Caco-2 (cell line): ENCODE measurements around the gene GRID1. TPM values are rescaled to one million over a fixed set of nuclear protein-coding genes. Genes with fewer than 3 reads are reported as not detected.
A peak's percentile ranks its signal among the peaks of the same experiment; 100 is the strongest.

Experiments used
- BruUV-seq: library from RNA; stranded (reverse); fragments of 400-500 nt; replicated peaks from 2 replicates; lab custom pipeline; 2021; lab: Mats Ljungman, UMichigan
- CTCF ChIA-PET: fragments of 300-600 bp; sonication (Branson Sonifier 250); formaldehyde crosslinking; loops from one replicate; lab custom pipeline; 2022; ENCODE audit warnings: antibody characterized with exemption; lab: Charles Lee
- POLR2A ChIA-PET: fragments of 300-600 bp; sonication (Branson Sonifier 250); formaldehyde crosslinking; loops from one replicate; lab custom pipeline; 2022; ENCODE audit warnings: antibody characterized with exemption; lab: Charles Lee
- DNase-seq, 2 experiments: peaks; one replicate each; pipeline versions ENCODE4 v3.0.0 to v3.0.0-alpha.2; 2020 to 2022
- H3K27me3 ChIP-seq: replicated peaks from 2 replicates; pipeline ENCODE4 v1.6.0; 2011; ENCODE audit warnings: low read length; ENCODE audit not compliant: control insufficient read depth, insufficient read depth
- H3K36me3 ChIP-seq: 2 replicates; pipeline ENCODE4 v1.5.1; 2011; ENCODE audit warnings: low read length; ENCODE audit not compliant: control insufficient read depth, insufficient read depth
- H3K4me1 ChIP-seq: fragments of 250-450 bp; sonication (Bioruptor Pico); 2 replicates; pipeline ENCODE4 v1.5.1; 2020; ENCODE audit warnings: mild to moderate bottlenecking
- H3K4me3 ChIP-seq: 2 replicates; pipeline ENCODE4 v1.5.1; 2011; ENCODE audit warnings: low read depth, mild to moderate bottlenecking, control low read depth, low read length
- H3K9me3 ChIP-seq: fragments of 250-450 bp; sonication (Bioruptor Pico); 2 replicates; pipeline ENCODE4 v1.5.1; 2020; ENCODE audit warnings: mild to moderate bottlenecking, moderate library complexity
- H3K27ac Mint-ChIP-seq: one replicate; pipeline ENCODE4 v1.8.0; 2022; ENCODE audit warnings: mixed read lengths; ENCODE audit not compliant: unreplicated experiment
- H3K27me3 Mint-ChIP-seq: one replicate; pipeline ENCODE4 v1.8.0; 2022; ENCODE audit warnings: mixed read lengths; ENCODE audit not compliant: insufficient read depth, unreplicated experiment
- H3K36me3 Mint-ChIP-seq: one replicate; pipeline ENCODE4 v1.8.0; 2022; ENCODE audit warnings: mild to moderate bottlenecking, mixed read lengths; ENCODE audit not compliant: insufficient read depth, unreplicated experiment
- H3K4me1 Mint-ChIP-seq: one replicate; pipeline ENCODE4 v1.8.0; 2022; ENCODE audit warnings: low read depth, mixed read lengths; ENCODE audit not compliant: unreplicated experiment
- H3K4me3 Mint-ChIP-seq: one replicate; pipeline ENCODE4 v1.8.0; 2022; ENCODE audit warnings: mild to moderate bottlenecking, moderate library complexity, mixed read lengths; ENCODE audit not compliant: unreplicated experiment
- H3K9me3 Mint-ChIP-seq: one replicate; pipeline ENCODE4 v1.8.0; 2022; ENCODE audit warnings: mixed read lengths; ENCODE audit not compliant: unreplicated experiment
- CTCF ChIP-seq, 2 experiments: fragments of 200-600 bp in 1 of 2; IDR thresholded peaks; 1 replicate in 1 of 2; 2 replicates in 1 of 2; pipeline versions ENCODE4 v1.5.1 to v1.8.0; 2011 to 2022; ENCODE audit warnings: antibody characterized with exemption in 1 of 2, control low read depth in 1 of 2, inconsistent platforms in 1 of 2, low read depth in 1 of 2, low read length in 1 of 2, mild to moderate bottlenecking in 1 of 2, moderate library complexity in 1 of 2; ENCODE audit not compliant: insufficient read depth in 1 of 2, severe bottlenecking in 1 of 2, unreplicated experiment in 1 of 2
- intact Hi-C: fragments of 100-400 bp; cut with micrococcal nuclease; formaldehyde crosslinking; loops from one replicate; pipeline ENCODE4 v1.10.0; 2022; ENCODE audit not compliant: unreplicated experiment
- total RNA-seq: library from RNA; stranded (reverse); gene quantifications from 2 replicates; pipeline ENCODE4 v1.2.3, GENCODE V29; 2022

GRID1 gene
- total RNA-seq, 1 experiment from 2014 or later, result 8.0 TPM

GRCh38 chr10:86399514-86399878 is 32.9 kb upstream of the GRID1 start:
- no peak for DNase-seq
- Histone ChIP-seq H3K27me3 (no peaks in the 10 kb centered on the region), H3K36me3 (no peaks in the 10 kb centered on the region), H3K4me3 (no peak overlapping the region), H3K4me1 (peaks cover 4% of the 10 kb centered on the region), H3K9me3 (no peaks in the 10 kb centered on the region)
- intact Hi-C loops, result no loop called here
- peaks cover 18% of the 10 kb centered on the region for H3K4me1 Mint-ChIP-seq
- H3K27me3 Mint-ChIP-seq, result peaks cover 9% of the 10 kb centered on the region
- H3K9me3 Mint-ChIP-seq, result no peaks in the 10 kb centered on the region
- peak overlapping the region; percentile 78 for H3K4me3 Mint-ChIP-seq
- CTCF ChIA-PET, result interaction anchor here (0.6 to 2.8 kb wide), 12 partner anchors 38 to 285 kb away, joined by 3 to 52 read pairs (median 4); partner anchors contain the start of genes OPN4 and WAPL
- POLR2A ChIA-PET, result interaction anchor here (1.0 to 1.2 kb wide), 2 partner anchors 123 to 186 kb away, joined by 5 to 7 read pairs; partner anchors contain the start of gene WAPL
- H3K27ac Mint-ChIP-seq, result no peak overlapping the region
- no TSS peak for BruUV-seq
- TF ChIP-seq CTCF (IDR thresholded peaks at IDR 0.05; ENCODE audit: insufficient read depth in 1 of 2, low read depth in 1 of 2, low read length in 1 of 2, severe bottlenecking in 1 of 2, unreplicated experiment in 1 of 2), result no peak
- no peaks in the 10 kb centered on the region for H3K36me3 Mint-ChIP-seq

- Histone ChIP-seq H3K9me3 (no peaks in the 10 kb centered on the region), H3K27me3 (no peaks in the 10 kb centered on the region), H3K36me3 (no peaks in the 10 kb centered on the region), H3K4me1 (peaks cover 4% of the 10 kb centered on the region), H3K4me3 (no peak overlapping the region)
- CTCF ChIA-PET, result no interaction called here
- POLR2A ChIA-PET, result no interaction called here
- Mint-ChIP-seq H3K4me1 (peaks cover 9% of the 10 kb centered on the region), H3K9me3 (no peaks in the 10 kb centered on the region), H3K36me3 (no peaks in the 10 kb centered on the region), H3K27ac (no peak overlapping the region), H3K4me3 (no peak overlapping the region), H3K27me3 (peaks cover 2% of the 10 kb centered on the region)
- no peak for TF ChIP-seq CTCF (IDR thresholded peaks at IDR 0.05; ENCODE audit: insufficient read depth in 1 of 2, low read depth in 1 of 2, low read length in 1 of 2, severe bottlenecking in 1 of 2, unreplicated experiment in 1 of 2)
- BruUV-seq, result no TSS peak
- no peak for DNase-seq
- intact Hi-C loops, result no loop called here
Observed at GRCh38 chr10:86397120-86397519, 30.5 kb upstream of the GRID1 start.

- no peaks in the 10 kb centered on the region for H3K36me3 Mint-ChIP-seq
- POLR2A ChIA-PET, result no interaction called here
Observed at GRCh38 chr10:86393862-86394455, 27.4 kb upstream of the GRID1 start.

More at GRCh38 chr10:86393862-86394455, 27.4 kb upstream of the GRID1 start:
- no peak for TF ChIP-seq CTCF (IDR thresholded peaks at IDR 0.05; ENCODE audit: insufficient read depth in 1 of 2, low read depth in 1 of 2, low read length in 1 of 2, severe bottlenecking in 1 of 2, unreplicated experiment in 1 of 2)
- Mint-ChIP-seq H3K27me3 (peaks cover 2% of the 10 kb centered on the region), H3K27ac (no peak overlapping the region), H3K4me1 (no peaks in the 10 kb centered on the region), H3K4me3 (no peak overlapping the region), H3K9me3 (no peaks in the 10 kb centered on the region)
- H3K36me3 ChIP-seq, result no peaks in the 10 kb centered on the region
- intact Hi-C loops, result no loop called here
- H3K27me3 ChIP-seq, result no peaks in the 10 kb centered on the region
- no peaks in the 10 kb centered on the region for H3K9me3 ChIP-seq
- no peak overlapping the region for H3K4me3 ChIP-seq
- CTCF ChIA-PET, result no interaction called here
- no peaks in the 10 kb centered on the region; the same call in 1 of the 2 replicates for H3K4me1 ChIP-seq
- BruUV-seq, result no TSS peak
- no peak for DNase-seq
